NAMALWA (cell line): ENCODE data around the gene GEMIN2.
"Not testable (repeated sequence)": the region's sequence is repeated elsewhere in the genome, so short reads cannot be mapped to it uniquely, and the experiment has no call there.

Experiments
- DNase-seq: peaks from one replicate; pipeline ENCODE4 v3.0.0-alpha.2; 2015; ENCODE audit warnings: low spot score

Gene GEMIN2

DNA sequence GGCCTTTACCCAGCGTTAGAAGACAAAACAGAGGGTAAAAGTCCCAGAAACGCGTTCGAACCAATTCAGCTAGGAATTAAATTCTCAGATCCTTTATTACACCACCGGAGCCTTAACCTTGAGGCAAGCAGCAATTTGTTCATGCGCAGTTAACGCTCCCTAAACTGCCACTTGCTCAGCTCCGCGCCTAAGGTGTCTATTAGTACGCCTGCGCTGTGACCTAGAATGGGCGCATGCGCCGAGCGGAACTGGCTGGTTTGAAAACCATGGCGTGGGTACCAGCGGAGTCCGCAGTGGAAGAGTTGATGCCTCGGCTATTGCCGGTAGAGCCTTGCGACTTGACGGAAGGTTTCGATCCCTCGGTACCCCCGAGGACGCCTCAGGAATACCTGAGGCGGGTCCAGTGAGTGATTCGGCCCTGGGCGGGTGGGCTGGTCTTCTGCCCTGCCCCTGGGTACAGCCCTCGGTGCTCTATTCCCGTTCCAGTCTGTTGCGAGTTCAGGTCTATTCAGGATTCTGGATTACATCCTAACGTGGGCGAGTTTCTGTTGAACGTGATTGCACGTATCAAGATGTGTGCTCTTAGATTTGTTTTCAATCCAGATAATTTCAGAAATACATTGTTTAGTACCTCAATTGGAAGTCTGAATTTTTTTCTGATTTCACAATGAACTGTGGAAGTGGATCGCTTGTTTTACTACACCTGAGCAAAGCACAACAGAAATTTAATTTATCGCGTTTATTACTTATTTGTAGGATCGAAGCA is at the start of gene GEMIN2:
Gene GEMIN2 (plus strand): TSS at position 251 of the 766 bp plus-strand sequence. CDS start 16 bp downstream, at position 267.
- peak; percentile 94 for DNase-seq

DNA sequence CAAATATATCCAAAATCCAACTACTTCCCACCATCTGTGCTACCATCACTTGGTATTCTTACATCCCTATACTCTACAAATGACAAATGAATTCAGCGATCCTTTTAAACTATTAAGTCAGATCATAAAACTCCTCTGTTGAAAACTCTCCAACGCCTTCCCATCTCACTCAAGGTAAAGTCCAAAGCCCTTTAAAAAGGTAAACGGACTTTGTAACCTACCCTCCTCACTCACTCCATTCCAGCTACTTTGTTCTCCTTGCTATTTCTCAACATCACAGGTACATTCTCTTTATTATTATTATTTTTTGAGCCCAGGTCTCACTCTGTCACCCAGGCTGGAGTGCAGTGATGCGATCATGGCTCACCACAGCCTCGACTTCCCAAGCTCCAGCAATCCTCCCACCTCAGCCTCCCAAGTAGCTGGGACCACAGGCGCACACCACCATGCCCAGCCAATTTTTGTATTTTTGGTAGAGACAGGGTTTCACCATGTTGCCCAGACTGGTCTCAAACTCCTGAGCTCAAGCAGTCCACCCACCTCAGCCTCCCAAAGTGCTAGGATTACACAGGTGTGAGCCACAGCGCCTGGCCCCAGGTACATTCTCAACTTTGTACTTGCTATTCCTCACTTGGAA is 44.8 kb upstream of the GEMIN2 start:
- not testable (repeated sequence) for DNase-seq

DNA sequence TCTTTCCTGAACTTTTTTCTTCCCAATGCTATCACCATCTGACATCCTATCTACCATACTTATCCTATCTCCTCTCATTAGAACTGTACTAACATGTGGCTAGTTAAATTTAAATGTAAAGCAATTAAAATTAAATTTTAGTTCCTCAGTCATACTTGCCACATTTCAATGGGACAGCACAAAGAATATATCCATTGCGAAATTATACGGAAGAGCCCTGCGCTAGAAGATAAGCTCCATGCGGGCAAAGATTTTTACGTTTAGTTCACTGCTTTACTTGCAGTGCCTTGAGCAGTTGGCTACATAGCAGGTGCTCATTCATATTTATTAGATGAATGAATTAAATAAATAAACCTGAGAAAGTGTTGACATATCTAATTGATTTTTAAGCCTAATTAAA is 44.2 kb upstream of the GEMIN2 start:
- DNase-seq, result no peak

DNA sequence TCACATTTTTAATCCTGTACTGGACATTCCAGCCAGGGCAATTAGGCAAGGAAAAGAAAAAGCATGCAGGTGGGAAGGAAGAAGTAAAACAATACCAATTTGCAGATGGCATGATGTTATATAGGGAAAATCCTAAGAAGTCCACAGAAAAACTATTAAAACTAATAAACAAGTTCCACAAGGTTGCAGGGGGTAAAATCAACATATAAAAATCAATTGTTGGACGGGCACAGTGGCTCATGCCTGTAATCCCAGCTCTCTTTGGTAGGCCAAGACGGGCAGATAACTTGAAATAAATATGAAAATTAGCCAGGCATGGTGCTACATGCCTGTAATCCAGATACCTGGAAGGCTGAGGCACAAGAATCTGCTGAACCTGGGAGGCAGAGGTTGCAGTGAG is 43.0 kb upstream of the GEMIN2 start:
- no peak for DNase-seq

- DNase-seq, result no peak
Observed at GRCh38 chr14:39080886-39081285, 33.2 kb upstream of the GEMIN2 start.

DNA sequence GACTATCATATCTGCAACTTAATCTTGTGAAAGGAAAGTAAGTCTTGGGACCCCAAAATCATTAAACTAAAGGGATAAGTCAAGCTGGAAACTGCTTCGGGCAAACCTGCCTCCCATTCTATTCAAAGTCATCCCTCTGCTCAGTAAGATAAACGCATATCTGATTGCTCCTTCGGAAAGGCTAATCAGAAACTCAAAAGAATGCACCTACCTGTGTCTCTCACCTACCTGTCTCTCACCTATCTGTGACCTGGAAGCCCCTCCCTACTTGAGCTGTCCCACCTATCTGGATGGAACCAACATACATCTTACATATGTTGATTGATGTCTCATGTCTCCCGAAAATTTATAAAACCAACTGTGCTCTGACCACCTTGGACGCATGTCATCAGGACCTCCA is 31.0 kb upstream of the GEMIN2 start:
- no peak for DNase-seq

DNA sequence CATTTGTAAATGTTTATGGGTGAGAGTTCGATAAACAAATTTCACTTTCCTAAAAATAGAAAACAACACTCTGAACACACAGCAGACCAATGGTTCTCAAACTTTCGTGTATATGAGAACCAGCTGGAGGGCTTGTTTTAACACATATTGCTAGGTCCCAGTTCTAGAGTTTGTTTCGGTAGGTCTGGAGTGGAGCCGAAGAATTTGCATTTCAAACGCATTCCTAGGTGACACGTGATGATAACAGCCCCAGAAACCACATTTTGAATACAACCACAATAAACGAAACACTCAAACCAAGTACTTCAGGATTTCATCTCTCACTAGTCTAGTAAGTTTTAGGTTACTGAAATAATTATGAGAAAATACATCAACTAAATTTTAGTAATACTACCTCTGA is 28.2 kb upstream of the GEMIN2 start:
- no peak for DNase-seq

DNA sequence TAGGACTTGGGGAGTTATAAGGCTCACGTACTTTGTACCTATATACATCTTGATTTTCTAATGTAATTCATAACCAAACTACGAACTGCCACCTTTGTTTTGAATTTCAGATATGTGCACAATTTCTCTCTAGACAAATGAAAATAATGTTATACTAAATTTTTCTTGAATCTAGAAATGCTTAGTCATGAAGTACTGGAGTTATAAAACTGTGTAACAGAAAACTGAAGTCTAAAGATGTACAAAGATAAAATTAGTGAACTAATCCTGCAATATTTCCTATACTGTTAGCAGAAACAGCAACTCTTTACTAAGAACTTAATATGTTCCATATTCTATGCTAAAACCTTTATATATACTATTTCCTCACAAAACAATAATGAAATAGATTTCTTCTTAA is 26.6 kb upstream of the GEMIN2 start:
- no peak for DNase-seq

DNA sequence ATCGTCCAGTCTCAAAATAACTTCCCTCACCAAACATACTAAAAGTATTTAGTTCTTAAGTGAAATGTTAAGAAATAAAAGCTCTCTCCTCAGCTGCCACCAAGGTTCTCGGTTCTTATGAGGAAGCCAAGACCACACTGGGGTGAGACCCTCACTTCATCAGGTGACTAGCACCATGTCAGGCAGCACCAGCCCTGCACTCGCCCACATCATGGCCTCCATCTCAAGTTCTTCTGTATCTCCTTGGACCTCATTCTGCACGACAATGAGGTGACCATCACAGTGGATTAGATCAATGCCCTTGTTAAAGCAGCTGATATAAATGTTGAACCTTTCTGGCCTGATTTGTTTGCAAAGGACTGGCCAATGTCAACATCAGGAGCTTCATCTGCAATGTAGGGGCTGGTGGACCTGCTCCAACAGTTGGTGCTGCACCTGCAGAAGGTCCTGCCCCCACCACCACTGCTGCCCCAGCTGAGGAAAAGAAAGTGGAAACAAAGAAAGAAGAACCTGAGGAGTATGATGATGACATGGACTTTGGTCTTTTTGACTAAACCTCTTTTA is 23.5 kb upstream of the GEMIN2 start:
- no peak for DNase-seq

DNA sequence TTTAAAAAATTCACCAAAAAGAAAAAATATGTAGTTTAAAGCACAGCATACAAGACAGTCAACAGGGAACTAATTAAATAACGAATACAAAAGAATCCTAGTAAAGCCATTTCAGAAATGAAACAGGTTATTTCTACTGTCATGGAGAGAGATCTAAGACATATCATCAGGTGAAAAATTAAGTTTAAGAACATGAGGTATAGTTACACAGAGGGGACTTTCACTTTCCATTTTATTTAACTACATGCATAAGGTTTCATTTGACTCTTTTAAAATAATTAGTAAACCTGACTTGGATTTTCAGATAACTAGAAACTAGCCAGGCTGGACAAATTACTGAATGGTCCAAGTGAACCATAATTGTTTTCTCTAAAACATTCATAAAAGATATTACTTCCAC is 22.4 kb upstream of the GEMIN2 start:
- no peak for DNase-seq

GRCh38 chr14:39094515-39094914 is 19.6 kb upstream of the GEMIN2 start:
- no peak for DNase-seq

GRCh38 chr14:39097159-39097558 is 17.0 kb upstream of the GEMIN2 start:
- no peak for DNase-seq

GRCh38 chr14:39099215-39099614 is 14.9 kb upstream of the GEMIN2 start:
- not testable (repeated sequence) for DNase-seq

DNA sequence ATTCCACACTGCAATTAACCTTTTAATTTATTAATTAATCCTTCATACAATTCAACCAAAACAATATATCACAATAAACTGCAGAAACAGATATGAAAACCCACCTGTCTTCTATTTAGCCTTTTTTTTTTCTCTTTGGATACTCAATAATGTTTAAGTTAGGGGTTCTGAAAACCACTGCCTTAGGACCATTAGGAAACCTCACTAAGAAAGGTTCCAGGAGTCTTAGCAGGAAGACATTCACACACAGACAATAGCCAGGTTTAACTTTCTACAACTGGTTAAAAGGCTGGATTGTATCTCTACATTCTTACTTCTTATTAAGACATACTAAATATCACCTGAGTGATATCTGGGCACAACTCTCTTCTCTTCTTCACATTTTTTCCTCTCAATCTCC is 14.4 kb upstream of the GEMIN2 start:
- no peak for DNase-seq

- peak; percentile 11 for DNase-seq
Observed at GRCh38 chr14:39102265-39102968, 11.7 kb upstream of the GEMIN2 start.

DNA sequence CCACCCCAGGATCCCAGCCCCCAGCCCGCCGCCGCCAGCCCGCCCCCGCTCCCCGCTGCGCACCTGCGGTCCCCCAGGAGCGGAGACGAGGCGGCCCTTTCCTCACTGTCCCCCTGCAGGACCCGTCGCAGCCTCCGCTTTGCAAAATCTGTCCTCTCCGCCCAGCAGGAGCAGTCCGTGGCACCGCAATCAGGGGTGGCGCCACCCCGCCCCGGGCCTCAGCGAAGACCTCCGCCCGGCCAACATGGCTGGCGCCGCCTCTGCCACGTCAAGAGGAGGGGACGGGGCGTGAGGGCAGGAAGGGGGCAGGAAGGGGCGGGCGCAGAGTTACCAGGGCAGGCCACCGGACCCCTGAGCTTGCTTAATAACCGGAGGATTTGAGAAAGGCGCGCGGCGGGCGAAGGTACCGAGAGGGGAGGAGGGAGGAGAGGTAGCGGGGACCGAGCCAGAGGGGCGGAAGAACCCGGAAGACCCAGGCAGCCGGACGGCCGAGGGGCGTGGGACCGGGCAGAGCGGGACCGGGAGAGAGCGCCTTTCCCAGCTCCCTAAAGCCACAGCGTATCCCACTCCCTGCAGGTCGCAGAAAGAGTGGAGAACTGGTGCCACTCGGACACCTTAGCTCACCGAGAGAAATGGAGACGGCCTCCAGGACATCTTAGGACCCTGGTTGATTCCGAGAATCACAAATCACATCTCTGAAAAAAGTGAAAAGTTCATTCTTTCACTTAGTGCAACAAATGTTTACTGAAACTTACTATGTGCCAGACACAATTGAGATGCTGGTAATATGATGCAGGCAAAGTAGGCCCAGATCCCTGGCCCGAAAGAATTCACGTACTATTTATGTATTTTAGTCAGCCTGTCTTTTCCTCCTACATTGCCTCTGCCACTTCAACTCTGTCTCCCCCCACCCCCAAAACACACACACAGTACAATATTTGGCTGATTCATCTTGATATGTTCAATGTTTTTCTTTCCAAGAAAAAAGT is 10.9 kb upstream of the GEMIN2 start, which contains the start of gene SEC23A:
Gene SEC23A (minus strand): TSS at position 267 of the 989 bp plus-strand sequence. CDS start 7,117 bp downstream, outside the sequence.
- peak; percentile 80 for DNase-seq

DNA sequence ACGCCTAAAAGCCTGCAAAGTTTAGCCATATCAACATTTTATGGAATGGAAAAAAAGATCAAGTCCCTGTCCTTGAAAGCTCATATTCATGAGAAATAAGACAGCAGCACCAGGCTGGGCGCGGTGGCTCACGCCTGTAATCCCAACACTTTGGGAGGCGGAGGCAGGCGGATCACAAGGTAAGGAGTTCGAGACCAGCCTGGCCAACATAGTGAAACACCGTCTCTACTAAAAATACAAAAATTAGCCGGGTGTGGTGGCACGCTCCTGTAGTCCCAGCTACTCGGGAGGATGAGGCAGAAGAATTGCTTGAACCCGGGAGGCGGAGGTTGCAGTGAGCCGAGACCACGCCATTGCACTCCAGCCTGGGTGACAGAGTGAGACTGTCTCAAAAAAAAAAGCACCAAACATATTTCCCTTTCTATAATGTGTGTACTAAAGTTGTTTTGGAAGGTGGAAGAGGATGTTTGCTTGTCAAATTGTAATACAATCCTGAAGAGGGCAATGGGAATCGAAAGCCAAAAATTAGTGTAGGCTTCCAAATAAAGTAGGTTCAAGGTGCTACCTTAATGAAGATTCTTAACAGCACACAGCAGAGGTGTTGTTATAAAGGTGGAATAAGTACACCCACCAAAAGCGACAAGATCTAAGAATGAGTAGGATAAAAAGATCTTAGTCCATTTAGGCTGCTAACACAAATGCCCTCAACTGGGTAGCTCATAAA is 9.9 kb upstream of the GEMIN2 start:
- not testable (repeated sequence) for DNase-seq

GRCh38 chr14:39107591-39107996 is 6.5 kb upstream of the GEMIN2 start:
- DNase-seq, result peak; percentile 44

- no peak for DNase-seq
Observed at GRCh38 chr14:39108791-39109190, 5.3 kb upstream of the GEMIN2 start.

- DNase-seq, result no peak
Observed at GRCh38 chr14:39109893-39110715, 4.0 kb upstream of the GEMIN2 start.
